Measurements from ENCODE around the gene IGFL2. TPM values are rescaled to one million over a fixed set of nuclear protein-coding genes. Genes with fewer than 3 reads are reported as not detected.

The IGFL2 gene
- total and polyA plus RNA-seq, 9 of the 15 experiments (the other 6 are each of a cell fraction or from before 2014, with no cell fraction given) = 0.42 to 1.7 (median 0.75) TPM; not detected in 2

- TF ChIP-seq ZNF175 (CRISPR knock-in tag; IDR thresholded peaks at IDR 0.05; ENCODE audit: low read depth) (no peak), ZNF699 (CRISPR knock-in tag; IDR thresholded peaks at IDR 0.05; ENCODE audit: insufficient replicate concordance) (peak; percentile 95), ZNF780A (CRISPR knock-in tag; IDR thresholded peaks at IDR 0.05) (peak; percentile 88; the same call in 1 of the 2 replicates), ATF7 (IDR thresholded peaks at IDR 0.05) (0 out of 2 replicates have a peak, but pooled peaks have one; percentile 43), ZSCAN32 (CRISPR knock-in tag; IDR thresholded peaks at IDR 0.05) (peak; percentile 80), HINFP (tag; conservative IDR thresholded peaks at IDR 0.05; ENCODE audit: low read depth) (0 out of 2 replicates have a peak, but pooled peaks have one; percentile 34), SNIP1 (IDR thresholded peaks at IDR 0.05; ENCODE audit: low read depth) (no peak), ZBTB26 (CRISPR knock-in tag; IDR thresholded peaks at IDR 0.05) (0 out of 2 replicates have a peak, but pooled peaks have one; percentile 36), ZNF75A (CRISPR knock-in tag; IDR thresholded peaks at IDR 0.05) (peak; percentile 86), BACH1 (tag; IDR thresholded peaks at IDR 0.05) (peak; percentile 73; the same call in 1 of the 2 replicates), HEY1 (CRISPR knock-in tag; IDR thresholded peaks at IDR 0.05; ENCODE audit: borderline replicate concordance) (peak; percentile 98), NONO (IDR thresholded peaks at IDR 0.05; ENCODE audit: low read depth in 2 of 2, low read length in 1 of 2) (no peak), ZNF41 (CRISPR knock-in tag; conservative IDR thresholded peaks at IDR 0.05) (peak; percentile 83), ZNF655 (CRISPR knock-in tag; IDR thresholded peaks at IDR 0.05) (peak; percentile 84; the same call in 1 of the 2 replicates), DMBX1 (CRISPR knock-in tag; IDR thresholded peaks at IDR 0.05; ENCODE audit: borderline replicate concordance) (peak; percentile 91; the same call in 1 of the 2 replicates), DEAF1 (CRISPR knock-in tag; IDR thresholded peaks at IDR 0.05) (peak; percentile 51; the same call in 1 of the 2 replicates), ZNF146 (CRISPR knock-in tag; IDR thresholded peaks at IDR 0.05; ENCODE audit: unreplicated experiment) (no peak)
Observed at GRCh38 chr19:46202872-46203860, 55.1 kb downstream of the IGFL2 start (continued).

All from K562 (cell line).